ENCODE results near the gene ZFYVE16. TPM values are rescaled to one million over a fixed set of nuclear protein-coding genes. Genes with fewer than 3 reads are reported as not detected.
"Not testable (repeated sequence)": the region's sequence is repeated elsewhere in the genome, so short reads cannot be mapped to it uniquely, and the experiment has no call there.

ZFYVE16 gene
- polyA plus RNA-seq, 4 donors: 46.5 to 89.3 (median 78.3) TPM

DNA sequence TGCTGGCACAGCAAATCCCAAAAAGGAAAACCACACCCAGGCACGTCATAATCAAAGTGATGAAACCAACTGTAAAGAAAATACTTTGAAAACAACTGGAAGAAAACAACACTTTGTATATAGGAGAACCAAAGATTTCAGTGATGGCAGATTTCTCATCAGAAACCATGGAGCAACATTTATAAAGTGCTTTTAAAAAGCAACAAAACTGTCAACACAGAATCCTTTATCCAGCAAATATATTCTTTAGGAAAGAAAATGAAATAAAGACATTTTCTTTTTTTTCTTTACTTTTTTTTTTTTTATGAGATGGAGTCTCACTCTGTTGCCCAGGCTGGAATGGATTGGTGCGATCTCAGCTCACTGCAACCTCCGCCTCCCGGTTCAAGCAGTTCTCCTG is 74.7 kb downstream of the ZFYVE16 start:
- no peak for DNase-seq (ENCODE audit: low read depth in 4 of 4, low spot score in 3 of 4)

DNA sequence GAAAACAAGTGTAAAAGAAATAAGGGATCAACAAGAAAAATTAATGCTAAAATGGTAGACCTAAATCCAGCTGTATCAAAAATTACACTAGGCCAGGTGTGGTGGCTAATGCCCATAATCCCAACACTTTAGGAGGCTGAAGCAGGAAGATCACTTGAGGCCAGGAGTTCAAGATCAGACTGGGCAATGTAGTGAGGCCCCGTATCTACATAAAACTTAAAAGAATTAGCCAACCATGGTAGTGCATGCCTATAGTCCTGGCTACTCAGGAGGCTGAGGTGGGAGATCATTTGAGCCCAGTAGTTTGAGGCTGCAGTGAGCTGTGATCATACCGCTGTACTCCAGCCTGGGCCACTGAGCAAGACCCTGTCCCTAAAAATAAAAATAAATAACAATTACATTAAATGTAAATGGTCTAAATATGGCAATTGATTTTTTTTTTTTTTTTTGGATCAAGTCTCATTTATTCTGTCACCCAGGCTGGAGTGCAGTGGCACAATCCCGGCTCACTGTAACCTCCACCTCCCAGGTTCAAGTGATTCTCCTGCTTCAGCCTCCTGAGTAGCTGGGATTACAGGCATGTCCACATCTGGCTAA is 75.9 kb downstream of the ZFYVE16 start:
- DNase-seq (ENCODE audit: low read depth in 4 of 4, low spot score in 3 of 4): no peak

DNA sequence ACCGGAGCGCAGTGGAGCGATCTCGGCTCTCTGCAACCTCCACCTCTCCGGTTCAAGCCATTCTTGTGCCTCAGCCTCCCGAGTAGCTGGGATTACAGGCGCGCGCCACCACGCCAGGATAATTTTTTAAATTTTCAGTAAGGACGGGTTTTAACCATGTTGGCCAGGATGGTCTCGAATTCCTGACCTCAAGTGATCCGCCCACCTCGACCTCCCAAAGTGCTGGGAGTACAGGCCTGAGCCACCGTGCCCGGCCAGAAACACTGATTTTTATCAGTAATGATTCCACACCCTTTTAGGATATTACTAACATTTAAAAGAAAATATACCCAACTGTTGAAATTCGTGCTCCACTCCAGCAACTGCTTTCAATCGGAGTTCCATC is 79.6 kb downstream of the ZFYVE16 start:
- no peak for DNase-seq (ENCODE audit: low read depth in 4 of 4, low spot score in 3 of 4)

DNA sequence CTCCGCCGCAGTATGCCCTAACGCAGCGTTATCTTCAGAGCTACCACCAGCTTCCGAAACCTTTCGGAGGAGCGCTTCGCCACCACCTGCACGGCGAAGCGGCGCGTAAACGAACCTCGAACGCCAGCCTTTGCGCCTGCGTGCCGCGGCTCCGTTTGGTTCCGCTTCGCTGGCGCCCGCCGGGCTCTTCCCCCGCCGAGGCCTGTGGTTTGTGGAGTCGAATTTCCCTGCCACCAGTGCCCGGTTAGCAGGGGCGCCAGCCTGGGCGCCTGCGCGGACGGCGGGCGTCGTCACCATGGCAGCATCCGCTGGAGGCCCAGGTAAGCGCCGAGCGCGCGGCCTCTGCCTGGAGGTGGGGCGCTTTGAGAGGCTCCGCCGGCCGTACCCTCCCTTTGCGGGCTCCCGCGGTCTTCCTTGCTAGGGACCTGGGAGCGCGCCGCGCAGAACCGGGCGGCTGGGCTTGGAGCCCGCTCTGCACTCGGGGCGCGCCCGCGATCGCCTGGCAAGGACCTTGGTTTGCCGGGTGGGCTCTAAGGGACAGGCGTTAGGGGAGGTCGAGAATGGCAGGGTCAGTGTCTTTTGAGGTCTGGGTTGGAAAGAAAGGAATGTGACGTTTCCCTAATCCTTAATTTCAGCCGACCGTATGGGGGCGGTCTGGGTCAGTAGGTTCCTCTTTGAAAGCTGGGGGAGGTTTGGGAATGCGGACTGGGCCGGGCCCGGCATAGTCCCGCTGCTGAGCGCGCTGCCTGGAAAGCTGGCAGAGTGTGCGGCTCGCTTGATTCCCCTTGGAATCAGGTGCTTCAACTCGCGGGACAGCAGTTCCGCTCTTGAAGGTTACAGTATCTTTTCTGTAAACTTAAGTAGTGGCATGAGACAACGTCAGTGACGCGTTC is 80.2 kb downstream of the ZFYVE16 start, which contains the start of gene FAM151B:
TSS of gene FAM151B (plus strand) at position 272 of the 893 bp plus-strand sequence. CDS start at position 296, 24 bp downstream.
- peak; percentile 84 to 90 (median 86) for DNase-seq (ENCODE audit: low read depth in 4 of 4, low spot score in 3 of 4)

DNA sequence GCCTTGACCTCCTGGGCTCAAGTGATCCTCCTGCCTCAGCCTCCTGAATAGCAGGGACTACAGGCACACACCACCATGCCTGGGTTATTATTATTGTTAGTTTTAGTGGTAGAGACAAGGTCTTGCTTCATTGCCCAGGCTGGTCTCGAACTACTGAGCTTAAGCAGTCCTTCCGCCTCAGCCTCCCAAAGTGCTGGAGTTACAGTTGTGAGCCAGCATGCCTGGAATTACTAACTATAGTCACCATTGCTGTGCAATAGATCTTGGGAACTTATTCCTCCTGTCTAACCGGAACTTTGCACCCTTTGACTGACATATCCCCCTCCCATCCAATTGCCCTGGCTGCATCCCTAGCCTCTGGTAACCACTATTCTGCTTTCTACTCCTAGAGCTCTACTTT is 83.4 kb downstream of the ZFYVE16 start:
- no peak for DNase-seq (ENCODE audit: low read depth in 4 of 4, low spot score in 3 of 4)

DNA sequence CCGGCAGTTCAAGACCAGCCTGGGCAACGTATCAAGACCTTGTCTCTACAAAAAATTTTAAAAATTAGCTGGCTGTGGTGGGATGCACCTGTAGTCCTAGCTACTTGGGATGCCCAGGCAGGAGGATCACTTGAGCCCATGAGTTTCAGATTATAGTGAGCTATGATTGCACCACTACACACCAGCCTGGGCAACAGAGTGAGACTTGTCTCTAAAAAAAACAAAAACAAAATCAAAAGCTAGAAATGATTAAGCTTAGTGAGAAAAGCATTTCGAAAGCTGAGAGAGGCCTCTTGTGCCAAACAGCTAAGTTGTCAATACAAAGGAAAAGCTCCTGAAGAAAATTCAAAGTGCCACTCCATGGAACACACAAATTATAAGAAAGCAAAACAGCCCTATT is 84.9 kb downstream of the ZFYVE16 start:
- DNase-seq (ENCODE audit: low read depth in 4 of 4, low spot score in 3 of 4): no peak

DNA sequence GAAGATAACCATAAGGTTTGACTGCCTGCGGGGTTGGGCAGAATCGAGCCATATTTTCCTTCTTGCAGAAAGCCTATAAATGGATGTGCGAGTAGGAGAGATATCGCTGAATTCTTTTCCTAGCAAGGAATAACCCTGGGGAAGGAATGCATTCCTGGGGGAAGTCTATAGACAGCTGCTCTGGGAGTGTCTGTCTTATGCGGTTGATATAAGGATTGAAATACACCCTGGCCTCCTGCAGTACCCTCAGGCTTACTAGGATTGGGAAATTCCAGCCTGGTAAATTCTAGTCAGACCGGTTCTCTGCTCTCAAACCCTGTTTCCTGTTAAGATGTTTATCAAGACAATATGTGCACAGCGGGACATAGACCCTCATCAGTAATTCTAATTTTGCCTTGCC is 85.6 kb downstream of the ZFYVE16 start:
- DNase-seq (ENCODE audit: low read depth in 4 of 4, low spot score in 3 of 4): not testable (repeated sequence)

DNA sequence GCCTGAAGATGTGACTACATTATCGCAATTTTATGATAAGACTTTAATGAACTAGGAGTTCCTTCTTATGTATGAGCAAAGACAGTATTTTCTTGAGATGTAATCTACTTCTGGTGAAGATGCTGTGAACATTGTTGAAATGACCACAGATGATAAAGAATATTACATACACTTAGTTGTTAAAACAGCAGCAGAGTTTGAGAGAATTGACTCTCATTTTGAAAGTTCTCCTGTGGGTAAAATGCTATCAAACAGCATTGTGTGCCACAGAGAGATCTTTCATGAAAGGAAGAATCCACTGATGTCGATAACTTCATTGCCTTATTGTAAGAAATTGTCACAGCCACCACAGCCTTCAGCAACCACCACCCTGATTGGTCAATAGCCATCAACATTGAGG is 88.0 kb downstream of the ZFYVE16 start:
- no peak for DNase-seq (ENCODE audit: low read depth in 4 of 4, low spot score in 3 of 4)

DNA sequence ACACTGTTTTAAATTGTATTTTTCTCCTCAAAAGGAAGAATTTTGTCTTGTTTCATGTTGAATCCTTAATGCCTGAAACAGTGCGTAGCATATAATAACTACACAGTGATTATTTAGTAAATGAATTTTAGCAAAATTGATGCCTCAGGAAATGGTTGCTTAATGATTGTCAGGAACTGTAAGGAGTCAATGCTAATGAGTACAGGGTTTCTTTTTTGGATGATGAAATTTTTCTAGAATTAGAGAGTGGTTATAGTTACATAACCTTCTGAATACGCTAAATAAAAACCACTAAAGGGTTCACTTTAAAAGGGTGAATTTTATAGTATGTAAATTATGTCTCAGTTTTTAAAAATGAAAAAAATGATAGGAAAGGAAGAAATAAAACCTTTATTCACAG is 94.9 kb downstream of the ZFYVE16 start:
- no peak for DNase-seq (ENCODE audit: low read depth in 4 of 4, low spot score in 3 of 4)

DNA sequence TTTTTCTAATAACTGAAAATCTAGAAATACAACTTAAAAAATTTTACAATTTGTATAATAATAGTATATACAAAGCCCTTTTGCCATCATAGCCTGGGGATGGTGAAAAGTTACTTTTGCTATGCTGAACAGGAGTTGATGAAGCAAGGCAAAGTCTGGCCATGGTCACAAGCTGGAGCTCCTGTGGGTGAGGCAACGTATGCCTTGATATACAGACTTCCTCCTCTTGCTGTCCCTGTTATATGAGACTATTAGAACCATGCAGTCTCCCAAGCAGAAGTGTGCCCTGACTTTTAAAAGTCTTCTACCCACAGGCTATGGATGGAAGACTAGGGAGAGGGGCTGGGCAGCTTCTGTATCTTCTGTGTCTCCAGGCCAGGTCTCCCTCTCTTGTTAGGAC is 95.8 kb downstream of the ZFYVE16 start:
- no peak for DNase-seq (ENCODE audit: low read depth in 4 of 4, low spot score in 3 of 4)

DNA sequence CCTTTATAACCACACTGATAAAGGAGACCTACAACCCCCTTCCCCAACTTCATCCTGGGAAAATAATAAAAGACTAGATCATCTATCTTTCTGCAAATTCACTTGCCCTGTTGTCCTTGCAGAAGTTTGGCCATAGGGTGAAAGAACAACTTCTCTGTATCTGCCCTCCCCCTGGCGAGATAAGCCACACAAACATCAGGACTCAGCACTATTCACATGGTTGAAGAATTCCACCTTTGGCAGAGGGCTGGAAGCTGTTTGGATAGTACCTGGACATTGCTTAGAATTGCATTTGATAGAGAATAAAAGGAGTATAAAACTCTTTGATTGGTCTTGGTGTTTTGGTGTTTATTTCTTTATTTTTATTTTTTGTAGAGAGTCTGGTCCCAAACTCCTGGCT is 97.0 kb downstream of the ZFYVE16 start:
- no peak for DNase-seq (ENCODE audit: low read depth in 4 of 4, low spot score in 3 of 4)

DNA sequence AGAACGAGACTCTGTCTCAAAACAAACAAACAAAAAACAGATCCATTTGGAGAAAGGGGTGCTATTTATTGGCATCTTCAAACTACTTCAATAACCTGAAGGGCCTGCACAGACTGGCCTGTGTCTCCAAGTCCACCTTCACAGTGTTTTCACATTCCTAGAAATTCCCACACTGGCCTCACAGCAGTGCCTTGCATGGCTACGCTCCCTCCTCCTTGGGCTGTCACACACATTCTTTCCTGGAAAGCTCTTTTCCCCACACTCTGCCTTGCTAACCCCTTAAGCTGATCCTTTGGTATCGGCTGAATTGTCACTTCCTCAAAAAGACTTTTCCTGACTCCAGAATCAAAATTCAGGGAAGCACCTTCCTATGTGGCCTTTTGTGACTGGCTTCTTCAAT is 99.8 kb downstream of the ZFYVE16 start:
- no peak for DNase-seq (ENCODE audit: low read depth in 4 of 4, low spot score in 3 of 4)

DNA sequence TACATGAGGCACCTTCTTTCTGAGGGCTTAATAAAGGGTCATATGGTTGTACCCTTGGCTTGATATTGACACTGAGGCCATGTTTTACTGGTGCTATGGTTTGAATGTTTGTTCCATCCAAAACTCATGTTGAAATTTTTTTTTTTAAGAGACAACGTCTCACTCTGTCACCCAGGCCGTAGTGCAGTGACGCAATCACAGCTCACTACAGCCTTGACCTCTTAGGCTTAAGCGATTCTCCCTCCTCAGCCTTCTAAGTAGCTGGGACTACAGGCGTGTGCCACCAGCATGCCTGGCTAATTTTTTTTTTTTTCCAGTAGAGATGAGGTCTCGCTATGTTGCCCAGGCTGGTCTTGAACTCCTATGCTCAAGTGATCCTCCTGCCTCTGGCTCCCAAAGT is 101.0 kb downstream of the ZFYVE16 start:
- no peak for DNase-seq (ENCODE audit: low read depth in 4 of 4, low spot score in 3 of 4)

DNA sequence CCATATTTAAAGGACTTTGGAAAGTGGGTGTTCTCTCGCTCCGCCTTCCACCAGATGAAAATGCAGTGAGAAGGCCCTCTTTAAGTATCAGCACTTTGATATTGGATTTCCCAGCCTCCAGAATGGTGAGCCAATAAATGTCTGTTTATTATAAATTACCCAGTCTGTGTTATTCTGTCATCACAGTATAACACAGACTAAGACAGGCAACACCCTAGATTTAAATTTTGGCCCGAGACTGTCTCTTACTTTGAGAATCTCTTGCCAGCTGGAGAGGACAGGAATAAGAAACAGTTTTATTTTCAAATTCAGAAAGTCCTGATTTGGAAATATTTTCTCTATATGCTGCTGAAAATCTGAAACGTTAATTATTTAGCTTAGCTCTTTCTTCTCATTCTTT is 101.5 kb downstream of the ZFYVE16 start:
- no peak for DNase-seq (ENCODE audit: low read depth in 4 of 4, low spot score in 3 of 4)

DNA sequence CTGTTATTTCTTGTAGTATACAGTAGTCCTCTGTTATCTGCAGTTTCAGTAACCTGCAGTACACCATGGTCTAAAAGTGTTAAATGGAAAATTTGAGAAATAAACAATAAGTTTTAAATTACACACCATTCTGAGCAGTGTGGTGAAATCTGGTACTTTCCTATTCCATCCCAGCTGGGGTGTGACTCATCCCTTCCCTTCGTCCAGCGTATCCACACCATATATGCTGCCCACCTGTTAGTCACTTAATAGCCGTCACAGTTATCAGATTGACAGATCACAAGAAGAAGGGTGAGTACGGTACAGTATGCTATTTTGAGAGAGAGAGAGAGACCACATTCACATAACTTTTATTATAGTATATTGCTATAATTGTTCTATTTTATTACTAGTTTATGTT is 109.0 kb downstream of the ZFYVE16 start:
- no peak for DNase-seq (ENCODE audit: low read depth in 4 of 4, low spot score in 3 of 4)

Other genes with a start within 250 kb of the ZFYVE16 start
- gene SERINC5, start 152.0 kb upstream of the ZFYVE16 start, polyA plus RNA-seq (ENCODE audit: insufficient read length in 4 of 4): 10 to 100 TPM; 26.2 to 58.1 (median 53.0) TPM
- gene SPZ1, start 88.1 kb upstream of the ZFYVE16 start, polyA plus RNA-seq (ENCODE audit: insufficient read length in 4 of 4): not detected
- 1 to 10 TPM; 3.0 to 3.4 (median 3.2) TPM for gene FAM151B, start 80.0 kb downstream of the ZFYVE16 start, polyA plus RNA-seq (ENCODE audit: insufficient read length in 4 of 4)
- under 1 TPM in 3 of 4 donors, not detected in 1; 0.20 to 0.49 (median 0.29) TPM for gene ANKRD34B, start 162.2 kb downstream of the ZFYVE16 start, polyA plus RNA-seq (ENCODE audit: insufficient read length in 4 of 4)
- gene MSH3, start 246.6 kb downstream of the ZFYVE16 start, polyA plus RNA-seq (ENCODE audit: insufficient read length in 4 of 4): 10 to 100 TPM; 15.7 to 27.8 (median 19.3) TPM
- 10 to 100 TPM; 41.3 to 92.4 (median 68.3) TPM for gene DHFR, start 246.9 kb downstream of the ZFYVE16 start, polyA plus RNA-seq (ENCODE audit: insufficient read length in 4 of 4)

Data from left renal pelvis (tissue), 4 donors.